ENCODE data around the gene NKG7. TPM values are rescaled to one million over a fixed set of nuclear protein-coding genes. Genes with fewer than 3 reads are reported as not detected.

The NKG7 gene
- total and polyA plus RNA-seq, 2 of the 13 experiments (the other 11 are each of a cell fraction or from before 2014, with no cell fraction given), result 0.40 TPM; not detected in 1

- TF ChIP-seq, protein P1, sequence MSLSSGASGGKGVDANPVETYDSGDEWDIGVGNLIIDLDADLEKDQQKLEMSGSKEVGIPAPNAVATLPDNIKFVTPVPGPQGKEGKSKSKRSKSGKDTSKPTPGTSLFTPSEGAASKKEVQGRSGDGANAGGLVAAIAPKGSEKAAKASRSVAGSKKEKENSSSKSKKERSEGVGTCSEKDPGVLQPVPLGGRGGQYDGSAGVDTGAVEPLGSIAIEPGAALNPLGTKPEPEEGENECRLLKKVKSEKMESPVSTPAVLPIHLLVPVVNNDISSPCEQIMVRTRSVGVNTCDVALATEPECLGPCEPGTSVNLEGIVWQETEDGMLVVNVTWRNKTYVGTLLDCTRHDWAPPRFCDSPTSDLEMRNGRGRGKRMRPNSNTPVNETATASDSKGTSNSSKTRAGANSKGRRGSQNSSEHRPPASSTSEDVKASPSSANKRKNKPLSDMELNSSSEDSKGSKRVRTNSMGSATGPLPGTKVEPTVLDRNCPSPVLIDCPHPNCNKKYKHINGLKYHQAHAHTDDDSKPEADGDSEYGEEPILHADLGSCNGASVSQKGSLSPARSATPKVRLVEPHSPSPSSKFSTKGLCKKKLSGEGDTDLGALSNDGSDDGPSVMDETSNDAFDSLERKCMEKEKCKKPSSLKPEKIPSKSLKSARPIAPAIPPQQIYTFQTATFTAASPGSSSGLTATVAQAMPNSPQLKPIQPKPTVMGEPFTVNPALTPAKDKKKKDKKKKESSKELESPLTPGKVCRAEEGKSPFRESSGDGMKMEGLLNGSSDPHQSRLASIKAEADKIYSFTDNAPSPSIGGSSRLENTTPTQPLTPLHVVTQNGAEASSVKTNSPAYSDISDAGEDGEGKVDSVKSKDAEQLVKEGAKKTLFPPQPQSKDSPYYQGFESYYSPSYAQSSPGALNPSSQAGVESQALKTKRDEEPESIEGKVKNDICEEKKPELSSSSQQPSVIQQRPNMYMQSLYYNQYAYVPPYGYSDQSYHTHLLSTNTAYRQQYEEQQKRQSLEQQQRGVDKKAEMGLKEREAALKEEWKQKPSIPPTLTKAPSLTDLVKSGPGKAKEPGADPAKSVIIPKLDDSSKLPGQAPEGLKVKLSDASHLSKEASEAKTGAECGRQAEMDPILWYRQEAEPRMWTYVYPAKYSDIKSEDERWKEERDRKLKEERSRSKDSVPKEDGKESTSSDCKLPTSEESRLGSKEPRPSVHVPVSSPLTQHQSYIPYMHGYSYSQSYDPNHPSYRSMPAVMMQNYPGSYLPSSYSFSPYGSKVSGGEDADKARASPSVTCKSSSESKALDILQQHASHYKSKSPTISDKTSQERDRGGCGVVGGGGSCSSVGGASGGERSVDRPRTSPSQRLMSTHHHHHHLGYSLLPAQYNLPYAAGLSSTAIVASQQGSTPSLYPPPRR (CRISPR knock-in tag; IDR thresholded peaks at IDR 0.05; ENCODE audit: borderline replicate concordance), result peak; percentile 56; the same call in 1 of the 2 replicates
- peak; percentile 87 for TF ChIP-seq ZNF501 (CRISPR knock-in tag; IDR thresholded peaks at IDR 0.05)
- TF ChIP-seq HNRNPH1 (optimal IDR thresholded peaks at IDR 0.05; ENCODE audit: low read depth, low read length), result peak; percentile 85
- TF ChIP-seq KLF9 (CRISPR knock-in tag; IDR thresholded peaks at IDR 0.05; ENCODE audit: low read depth), result no peak
- peak; percentile 60; the same call in 1 of the 2 replicates for TF ChIP-seq ZNF614 (CRISPR knock-in tag; IDR thresholded peaks at IDR 0.05; ENCODE audit: borderline replicate concordance)
- TF ChIP-seq HNRNPLL (IDR thresholded peaks at IDR 0.05; ENCODE audit: low read depth, low read length, poor library complexity, severe bottlenecking), result peak; percentile 26
- TF ChIP-seq, protein P2, sequence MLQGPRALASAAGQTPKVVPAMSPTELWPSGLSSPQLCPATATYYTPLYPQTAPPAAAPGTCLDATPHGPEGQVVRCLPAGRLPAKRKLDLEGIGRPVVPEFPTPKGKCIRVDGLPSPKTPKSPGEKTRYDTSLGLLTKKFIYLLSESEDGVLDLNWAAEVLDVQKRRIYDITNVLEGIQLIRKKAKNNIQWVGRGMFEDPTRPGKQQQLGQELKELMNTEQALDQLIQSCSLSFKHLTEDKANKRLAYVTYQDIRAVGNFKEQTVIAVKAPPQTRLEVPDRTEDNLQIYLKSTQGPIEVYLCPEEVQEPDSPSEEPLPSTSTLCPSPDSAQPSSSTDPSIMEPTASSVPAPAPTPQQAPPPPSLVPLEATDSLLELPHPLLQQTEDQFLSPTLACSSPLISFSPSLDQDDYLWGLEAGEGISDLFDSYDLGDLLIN (CRISPR knock-in tag; IDR thresholded peaks at IDR 0.05; ENCODE audit: borderline replicate concordance), result no peak
- TF ChIP-seq, protein P3, sequence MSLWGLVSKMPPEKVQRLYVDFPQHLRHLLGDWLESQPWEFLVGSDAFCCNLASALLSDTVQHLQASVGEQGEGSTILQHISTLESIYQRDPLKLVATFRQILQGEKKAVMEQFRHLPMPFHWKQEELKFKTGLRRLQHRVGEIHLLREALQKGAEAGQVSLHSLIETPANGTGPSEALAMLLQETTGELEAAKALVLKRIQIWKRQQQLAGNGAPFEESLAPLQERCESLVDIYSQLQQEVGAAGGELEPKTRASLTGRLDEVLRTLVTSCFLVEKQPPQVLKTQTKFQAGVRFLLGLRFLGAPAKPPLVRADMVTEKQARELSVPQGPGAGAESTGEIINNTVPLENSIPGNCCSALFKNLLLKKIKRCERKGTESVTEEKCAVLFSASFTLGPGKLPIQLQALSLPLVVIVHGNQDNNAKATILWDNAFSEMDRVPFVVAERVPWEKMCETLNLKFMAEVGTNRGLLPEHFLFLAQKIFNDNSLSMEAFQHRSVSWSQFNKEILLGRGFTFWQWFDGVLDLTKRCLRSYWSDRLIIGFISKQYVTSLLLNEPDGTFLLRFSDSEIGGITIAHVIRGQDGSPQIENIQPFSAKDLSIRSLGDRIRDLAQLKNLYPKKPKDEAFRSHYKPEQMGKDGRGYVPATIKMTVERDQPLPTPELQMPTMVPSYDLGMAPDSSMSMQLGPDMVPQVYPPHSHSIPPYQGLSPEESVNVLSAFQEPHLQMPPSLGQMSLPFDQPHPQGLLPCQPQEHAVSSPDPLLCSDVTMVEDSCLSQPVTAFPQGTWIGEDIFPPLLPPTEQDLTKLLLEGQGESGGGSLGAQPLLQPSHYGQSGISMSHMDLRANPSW (CRISPR knock-in tag; IDR thresholded peaks at IDR 0.05; ENCODE audit: borderline replicate concordance), result no peak
- no peak for TF ChIP-seq ZNF121 (CRISPR knock-in tag; IDR thresholded peaks at IDR 0.05)
- no peak for TF ChIP-seq ZNF362 (CRISPR knock-in tag; IDR thresholded peaks at IDR 0.05; ENCODE audit: borderline replicate concordance)
- 0 out of 2 replicates have a peak, but pooled peaks have one; percentile 19 for TF ChIP-seq KDM3A (CRISPR knock-in tag; IDR thresholded peaks at IDR 0.05; ENCODE audit: low read depth)
- TF ChIP-seq ZNF367 (CRISPR knock-in tag; IDR thresholded peaks at IDR 0.05; ENCODE audit: borderline replicate concordance), result no peak
- TF ChIP-seq MED1 (CRISPR knock-in tag; IDR thresholded peaks at IDR 0.05), result peak; percentile 95
- TF ChIP-seq ZSCAN29 (CRISPR knock-in tag; conservative IDR thresholded peaks at IDR 0.05), result 0 out of 2 replicates have a peak, but pooled peaks have one; percentile 75
- TF ChIP-seq PRPF4 (IDR thresholded peaks at IDR 0.05; ENCODE audit: low read depth, low read length, poor library complexity, severe bottlenecking), result peak; percentile 84
- no peak for TF ChIP-seq ZZZ3 (CRISPR knock-in tag; IDR thresholded peaks at IDR 0.05; ENCODE audit: borderline replicate concordance)
- peak; percentile 41; the same call in 1 of the 2 replicates for TF ChIP-seq FOXC1 (CRISPR knock-in tag; IDR thresholded peaks at IDR 0.05; ENCODE audit: borderline replicate concordance)
- TF ChIP-seq ZMYM2 (CRISPR knock-in tag; IDR thresholded peaks at IDR 0.05), result peak; percentile 59; the same call in 1 of the 2 replicates
Measured at GRCh38 chr19:51365211-51365964, 7.1 kb downstream of the NKG7 start (continued).

Measured in HepG2 (cell line).